Left kidney (tissue), 8 donors: ENCODE results near the gene IL17RA. TPM values are rescaled to one million over a fixed set of nuclear protein-coding genes. Genes with fewer than 3 reads are reported as not detected.
"Not testable (repeated sequence)": the region's sequence is repeated elsewhere in the genome, so short reads cannot be mapped to it uniquely, and the experiment has no call there.

Source experiments
- DNase-seq: peaks from one replicate; pipeline ENCODE4 v3.0.0-alpha.2; 2013
- long read RNA-seq, 8 donors: transcript quantifications; one replicate each; lab custom pipeline, GENCODE V29; 2026
- polyA plus RNA-seq: library from polyadenylated mRNA; unstranded; fragments of 120-200 nt; gene quantifications from one replicate; pipeline ENCODE4 v1.2.1, GENCODE V29; 2013; ENCODE audit not compliant: insufficient read length

Gene IL17RA
- 5.2 TPM for polyA plus RNA-seq
- long read RNA-seq, donor 1, full-length matches to known transcripts, result 1 of 7 reads
- long read RNA-seq, donor 1, partial matches to known transcripts, result 6 of 7 reads
- long read RNA-seq, donor 1, other reads (novel, unspliced or antisense), result 0 of 7 reads
- long read RNA-seq, donor 2, result 0 reads
- long read RNA-seq, donor 3, result 0 reads
- long read RNA-seq, donor 4, result 0 reads
- long read RNA-seq, donor 5, result 0 reads
- long read RNA-seq, donor 6, partial matches to known transcripts, result 5 of 5 reads
- long read RNA-seq, donor 6, other reads (novel, unspliced or antisense), result 0 of 5 reads
- long read RNA-seq, donor 7, result 0 reads
- long read RNA-seq, donor 8, full-length matches to known transcripts, result 1 of 7 reads
- long read RNA-seq, donor 8, partial matches to known transcripts, result 0 of 7 reads
- long read RNA-seq, donor 8, other reads (novel, unspliced or antisense), result 6 of 7 reads

- peak; percentile 83 for DNase-seq
Observed at GRCh38 chr22:17084554-17085276, at the start of gene IL17RA. IL17RA (plus strand) TSS chr22:17085000; CDS start chr22:17085092, 92 bp downstream.

- no peak for DNase-seq
Observed at GRCh38 chr22:17035246-17035645, 49.6 kb upstream of the IL17RA start.

GRCh38 chr22:17035976-17036841, 48.6 kb upstream of the IL17RA start:
- DNase-seq, result not testable (repeated sequence)

GRCh38 chr22:17036842-17037711, 47.7 kb upstream of the IL17RA start:
- DNase-seq, result not testable (repeated sequence)

GRCh38 chr22:17043521-17043920, 41.3 kb upstream of the IL17RA start:
- no peak for DNase-seq

- DNase-seq, result no peak
Observed at GRCh38 chr22:17046566-17047348, 38.0 kb upstream of the IL17RA start.

GRCh38 chr22:17047656-17048055, 37.1 kb upstream of the IL17RA start:
- no peak for DNase-seq

- DNase-seq, result no peak
Observed at GRCh38 chr22:17056058-17056457, 28.7 kb upstream of the IL17RA start.

GRCh38 chr22:17056807-17057206, 28.0 kb upstream of the IL17RA start:
- DNase-seq, result no peak

- peak; percentile 56 for DNase-seq
Observed at GRCh38 chr22:17057959-17058814, 26.6 kb upstream of the IL17RA start.

- DNase-seq, result no peak
Observed at GRCh38 chr22:17060126-17060525, 24.7 kb upstream of the IL17RA start.

GRCh38 chr22:17063411-17064106, 21.2 kb upstream of the IL17RA start:
- DNase-seq, result peak; percentile 13

- no peak for DNase-seq
Observed at GRCh38 chr22:17064498-17065100, 20.2 kb upstream of the IL17RA start.

- no peak for DNase-seq
Observed at GRCh38 chr22:17065433-17065832, 19.4 kb upstream of the IL17RA start.

GRCh38 chr22:17072877-17073276, 11.9 kb upstream of the IL17RA start:
- no peak for DNase-seq

GRCh38 chr22:17074648-17075002, 10.2 kb upstream of the IL17RA start:
- no peak for DNase-seq

GRCh38 chr22:17077255-17077654, 7.5 kb upstream of the IL17RA start:
- no peak for DNase-seq

- no peak for DNase-seq
Observed at GRCh38 chr22:17079572-17079971, 5.2 kb upstream of the IL17RA start.
